ENCODE data around the gene ABCA9. TPM values are rescaled to one million over a fixed set of nuclear protein-coding genes. Genes with fewer than 3 reads are reported as not detected.

ABCA9 gene
- polyA plus RNA-seq, 3 donors: 0.02 to 0.49 TPM; not detected in 1

DNA sequence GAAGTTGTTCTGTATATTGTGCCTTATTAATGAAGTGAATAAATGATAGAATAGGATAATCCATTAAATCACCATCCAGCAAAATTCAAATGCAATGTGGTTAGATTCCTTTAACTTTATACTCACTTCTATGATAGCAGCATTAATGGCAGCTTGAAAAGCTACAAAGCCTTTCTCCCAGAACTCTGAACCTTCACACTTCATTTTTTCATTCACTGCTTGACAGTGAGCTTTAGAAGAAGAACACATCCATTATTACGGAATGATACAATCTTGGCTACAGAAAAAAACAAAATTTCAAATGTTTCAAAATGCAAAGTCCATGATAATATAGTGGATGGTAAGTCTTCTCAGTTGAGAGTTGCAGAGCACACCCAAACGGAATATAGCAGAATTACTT lies 16.4 kb downstream of the ABCA9 start:
- no peak overlapping the region for H3K27ac Mint-ChIP-seq
- Histone ChIP-seq H3K9ac (ENCODE audit: insufficient read depth, low read length, poor library complexity, severe bottlenecking) (no peak overlapping the region), H3K4me2 (replicated peaks; ENCODE audit: extremely low read depth, low read length, poor library complexity, severe bottlenecking) (no peak overlapping the region), H3K4me1 (ENCODE audit: control insufficient read depth in 1 of 2, insufficient read depth in 2 of 2, low read length in 2 of 2) (peaks cover 28 to 36% of the 10 kb centered on the region in 2 donors), H3K9me3 (replicated peaks in 1 of 2; ENCODE audit: control insufficient read depth in 1 of 2, insufficient read depth in 1 of 2, low read length in 2 of 2) (no peaks in the 10 kb centered on the region), H3K27me3 (ENCODE audit: control insufficient read depth in 2 of 2, insufficient read depth in 2 of 2, low read length in 2 of 2) (no peaks in the 10 kb centered on the region), H3K36me3 (replicated peaks in 1 of 2; ENCODE audit: control insufficient read depth in 1 of 2, insufficient read depth in 2 of 2, low read length in 2 of 2) (no peaks in the 10 kb centered on the region), H3K4me3 (replicated peaks in 1 of 3; ENCODE audit: low read depth in 2 of 3, low read length in 3 of 3) (no peak overlapping the region), H3K79me2 (ENCODE audit: insufficient read depth, low read length) (no peaks in the 10 kb centered on the region), H3K27ac (ENCODE audit: low read depth in 1 of 2, low read length in 2 of 2) (no peak overlapping the region), H2AFZ (ENCODE audit: insufficient read depth, low read depth, low read length, poor library complexity, severe bottlenecking) (no peak overlapping the region), H4K20me1 (ENCODE audit: insufficient read depth, low read length) (no peaks in the 10 kb centered on the region)
- peaks cover 2 to 10% (median 4%) of the 10 kb centered on the region in 7 donors for H3K9me3 Mint-ChIP-seq
- H3K27me3 Mint-ChIP-seq (ENCODE audit: low read depth in 3 of 3): peaks cover 0 to 2% (median 0%) of the 10 kb centered on the region in 3 donors
- DNase-seq: no peak
- H3K4me1 Mint-ChIP-seq: peaks cover 34% of the 10 kb centered on the region
- TF ChIP-seq, protein P1, sequence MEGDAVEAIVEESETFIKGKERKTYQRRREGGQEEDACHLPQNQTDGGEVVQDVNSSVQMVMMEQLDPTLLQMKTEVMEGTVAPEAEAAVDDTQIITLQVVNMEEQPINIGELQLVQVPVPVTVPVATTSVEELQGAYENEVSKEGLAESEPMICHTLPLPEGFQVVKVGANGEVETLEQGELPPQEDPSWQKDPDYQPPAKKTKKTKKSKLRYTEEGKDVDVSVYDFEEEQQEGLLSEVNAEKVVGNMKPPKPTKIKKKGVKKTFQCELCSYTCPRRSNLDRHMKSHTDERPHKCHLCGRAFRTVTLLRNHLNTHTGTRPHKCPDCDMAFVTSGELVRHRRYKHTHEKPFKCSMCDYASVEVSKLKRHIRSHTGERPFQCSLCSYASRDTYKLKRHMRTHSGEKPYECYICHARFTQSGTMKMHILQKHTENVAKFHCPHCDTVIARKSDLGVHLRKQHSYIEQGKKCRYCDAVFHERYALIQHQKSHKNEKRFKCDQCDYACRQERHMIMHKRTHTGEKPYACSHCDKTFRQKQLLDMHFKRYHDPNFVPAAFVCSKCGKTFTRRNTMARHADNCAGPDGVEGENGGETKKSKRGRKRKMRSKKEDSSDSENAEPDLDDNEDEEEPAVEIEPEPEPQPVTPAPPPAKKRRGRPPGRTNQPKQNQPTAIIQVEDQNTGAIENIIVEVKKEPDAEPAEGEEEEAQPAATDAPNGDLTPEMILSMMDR (IDR thresholded peaks at IDR 0.05): no peak
- WGBS (ENCODE audit: insufficient coverage): no CpG with 5 or more reads among the region's 2 CpGs
- intact Hi-C loops (cut with micrococcal nuclease): no loop called here
- peaks cover 2 to 7% of the 10 kb centered on the region in 2 donors for H3K36me3 Mint-ChIP-seq
- no peak overlapping the region for H3K4me3 Mint-ChIP-seq

DNA sequence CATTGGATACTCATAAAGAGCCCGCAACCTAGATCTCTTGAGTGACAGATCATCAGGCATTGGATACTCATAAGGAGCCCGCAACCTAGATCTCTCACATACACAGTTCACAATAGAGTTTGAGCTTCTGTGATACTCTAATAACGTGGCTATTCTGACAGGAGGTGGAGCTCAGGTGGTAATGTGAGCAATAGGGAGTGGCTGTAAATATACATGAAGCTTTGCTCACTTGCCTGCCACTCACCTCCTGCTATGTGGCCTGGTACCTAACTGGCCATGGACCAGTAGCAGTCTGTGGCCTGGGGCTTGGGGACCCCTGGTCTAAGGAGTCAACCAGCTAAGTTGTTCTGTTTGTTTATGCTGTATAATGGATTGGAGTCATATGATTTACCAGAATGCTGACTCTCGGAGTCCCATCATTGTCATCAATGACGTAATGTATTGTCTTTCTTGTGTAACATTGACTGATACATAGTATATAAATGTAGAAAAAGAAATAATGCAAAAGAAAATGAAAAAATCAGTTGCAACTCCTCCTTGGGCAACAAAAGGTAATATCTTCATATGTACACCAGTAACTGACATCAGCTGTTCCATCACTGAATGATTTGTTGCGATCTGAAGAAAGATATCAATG lies 17.5 kb downstream of the ABCA9 start:
- no peak overlapping the region for H3K9ac ChIP-seq (ENCODE audit: insufficient read depth, low read length, poor library complexity, severe bottlenecking)
- H3K4me2 ChIP-seq (replicated peaks; ENCODE audit: extremely low read depth, low read length, poor library complexity, severe bottlenecking): no peak overlapping the region
- H3K36me3 ChIP-seq (replicated peaks in 1 of 2; ENCODE audit: control insufficient read depth in 1 of 2, insufficient read depth in 2 of 2, low read length in 2 of 2): no peaks in the 10 kb centered on the region
- H3K9me3 ChIP-seq (replicated peaks in 1 of 2; ENCODE audit: control insufficient read depth in 1 of 2, insufficient read depth in 1 of 2, low read length in 2 of 2): no peaks in the 10 kb centered on the region
- Mint-ChIP-seq H3K27me3 (ENCODE audit: low read depth in 3 of 3) (peaks cover 0 to 2% (median 2%) of the 10 kb centered on the region in 3 donors), H3K4me1 (peaks cover 27% of the 10 kb centered on the region), H3K4me3 (no peak overlapping the region), H3K9me3 (peaks cover 4 to 10% (median 4%) of the 10 kb centered on the region in 7 donors), H3K27ac (no peak overlapping the region), H3K36me3 (peaks cover 4 to 5% of the 10 kb centered on the region in 2 donors)
- DNase-seq: peak in 2 of 3 donors; percentile 3 to 8
- H4K20me1 ChIP-seq (ENCODE audit: insufficient read depth, low read length): no peaks in the 10 kb centered on the region
- no CpG with 5 or more reads among the region's 6 CpGs for WGBS (ENCODE audit: insufficient coverage)
- TF ChIP-seq, protein P1 (IDR thresholded peaks at IDR 0.05): no peak
- no peaks in the 10 kb centered on the region for H3K79me2 ChIP-seq (ENCODE audit: insufficient read depth, low read length)
- peak overlapping the region; percentile 31 for H2AFZ ChIP-seq (ENCODE audit: insufficient read depth, low read depth, low read length, poor library complexity, severe bottlenecking)
- intact Hi-C loops (cut with micrococcal nuclease): no loop called here
- H3K27me3 ChIP-seq (ENCODE audit: control insufficient read depth in 2 of 2, insufficient read depth in 2 of 2, low read length in 2 of 2): no peaks in the 10 kb centered on the region
- no peak overlapping the region for H3K27ac ChIP-seq (ENCODE audit: low read depth in 1 of 2, low read length in 2 of 2)
- peaks cover 23 to 25% of the 10 kb centered on the region in 2 donors for H3K4me1 ChIP-seq (ENCODE audit: control insufficient read depth in 1 of 2, insufficient read depth in 2 of 2, low read length in 2 of 2)
- no peak overlapping the region for H3K4me3 ChIP-seq (replicated peaks in 1 of 3; ENCODE audit: low read depth in 2 of 3, low read length in 3 of 3)

All from CD14-positive monocyte (primary cell).